Activated CD4-positive, alpha-beta T cell treated with anti-CD3 and anti-CD28 coated beads, Interleukin-2, amount 10 ng/mL, durations not matched to agents 24 days and 14 days (primary cell): ENCODE data around the gene CLCN6. TPM values are rescaled to one million over a fixed set of nuclear protein-coding genes. Genes with fewer than 3 reads are reported as not detected.

Experiments
- DNase-seq: peaks from one replicate; pipeline ENCODE4 v3.0.0; 2022
- H3K27ac Mint-ChIP-seq: one replicate; pipeline ENCODE4 v1.8.0; 2022; ENCODE audit warnings: mild to moderate bottlenecking, mixed read lengths
- H3K27me3 Mint-ChIP-seq: one replicate; pipeline ENCODE4 v1.8.0; 2022; ENCODE audit warnings: mixed read lengths
- H3K36me3 Mint-ChIP-seq: one replicate; pipeline ENCODE4 v1.8.0; 2022; ENCODE audit warnings: low read depth, mild to moderate bottlenecking, mixed read lengths
- H3K4me1 Mint-ChIP-seq: one replicate; pipeline ENCODE4 v1.8.0; 2021; ENCODE audit warnings: mixed read lengths
- H3K4me3 Mint-ChIP-seq: one replicate; pipeline ENCODE4 v1.8.0; 2022; ENCODE audit warnings: mild to moderate bottlenecking, moderate library complexity, mixed read lengths
- H3K9me3 Mint-ChIP-seq: one replicate; pipeline ENCODE4 v1.8.0; 2021; ENCODE audit warnings: mixed read lengths
- intact Hi-C: fragments of 100-400 bp; cut with micrococcal nuclease; formaldehyde crosslinking; loops from one replicate; pipeline ENCODE4 v1.15.1; 2023
- total RNA-seq: library from RNA; stranded (reverse); gene quantifications from 2 replicates; pipeline ENCODE4 v1.2.3, GENCODE V29; 2022

The CLCN6 gene
- total RNA-seq, 1 donor from 2014 or later, result 15.2 TPM

DNA sequence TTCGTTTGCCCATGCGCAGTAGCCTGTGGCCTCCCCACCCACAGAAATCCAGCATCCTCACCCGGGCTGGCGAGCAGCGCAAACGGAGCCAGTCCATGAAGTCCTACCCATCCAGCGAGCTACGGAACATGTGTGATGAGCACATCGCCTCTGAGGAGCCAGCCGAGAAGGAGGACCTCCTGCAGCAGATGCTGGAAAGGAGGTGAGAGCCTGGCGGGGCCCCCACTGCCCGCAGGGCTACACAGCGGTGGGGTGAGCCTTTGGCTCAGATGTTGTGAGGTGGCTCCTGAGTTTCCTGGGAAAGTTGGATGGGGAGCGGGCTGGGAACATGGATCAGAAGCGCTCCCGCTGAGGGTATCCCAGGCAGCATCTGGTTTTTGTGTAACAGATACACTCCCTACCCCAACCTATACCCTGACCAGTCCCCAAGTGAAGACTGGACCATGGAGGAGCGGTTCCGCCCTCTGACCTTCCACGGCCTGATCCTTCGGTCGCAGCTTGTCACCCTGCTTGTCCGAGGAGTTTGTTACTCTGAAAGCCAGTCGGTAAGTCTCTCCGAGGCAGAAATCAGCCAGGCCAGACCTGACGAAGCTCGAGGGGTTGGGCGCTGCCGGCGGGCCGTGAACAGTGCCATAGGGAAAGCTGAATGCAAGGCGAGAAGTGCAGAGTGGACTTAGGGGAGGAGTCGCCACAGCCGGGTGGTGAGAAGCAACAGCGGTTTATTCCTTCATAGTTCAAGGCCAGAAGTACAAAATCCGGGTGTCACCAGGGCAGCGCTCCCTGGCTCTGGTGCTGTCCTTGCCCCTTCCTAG, 31.2 kb downstream of the CLCN6 start:
- Mint-ChIP-seq H3K4me1 (peaks cover 5% of the 10 kb centered on the region), H3K27ac (no peak overlapping the region), H3K36me3 (peaks cover 38% of the 10 kb centered on the region), H3K4me3 (no peak overlapping the region), H3K27me3 (no peaks in the 10 kb centered on the region), H3K9me3 (no peaks in the 10 kb centered on the region)
- DNase-seq, result no peak
- intact Hi-C loops, result no loop called here

DNA sequence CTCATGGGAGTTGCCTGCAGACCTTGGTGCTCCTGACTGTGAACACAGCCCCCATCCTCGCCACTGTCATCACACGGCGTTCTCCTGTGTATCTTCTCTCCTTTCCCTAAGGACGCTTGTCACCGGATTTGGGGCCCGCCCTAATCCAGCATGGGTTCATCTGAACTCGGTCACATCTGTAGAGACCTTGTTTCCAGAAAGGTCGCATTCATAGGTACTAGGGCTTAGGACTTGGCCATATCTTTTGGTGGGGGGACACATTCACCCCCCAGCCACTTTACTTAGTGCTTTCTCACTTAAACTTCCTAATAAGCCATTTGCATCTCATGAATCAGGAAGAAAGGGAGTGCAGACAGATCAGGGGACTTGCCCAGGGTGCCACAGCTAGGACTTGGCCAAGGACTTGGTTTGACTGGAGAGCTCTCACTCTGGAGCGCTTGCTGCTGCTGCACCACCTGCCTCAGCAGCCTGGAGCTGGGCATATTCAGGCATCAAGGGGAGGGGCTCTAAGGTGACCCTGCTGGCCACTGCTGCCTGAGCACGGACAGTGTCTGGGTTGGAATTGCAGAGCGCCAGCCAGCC, 31.9 kb downstream of the CLCN6 start:
- no peak for DNase-seq
- Mint-ChIP-seq H3K9me3 (no peaks in the 10 kb centered on the region), H3K27me3 (no peaks in the 10 kb centered on the region), H3K36me3 (peaks cover 36% of the 10 kb centered on the region), H3K4me1 (peaks cover 5% of the 10 kb centered on the region), H3K4me3 (no peak overlapping the region), H3K27ac (no peak overlapping the region)
- intact Hi-C loops, result loop anchor here (1.0 kb wide), 1 partner anchor 56 kb away; no protein-coding TSS in a partner anchor

DNA sequence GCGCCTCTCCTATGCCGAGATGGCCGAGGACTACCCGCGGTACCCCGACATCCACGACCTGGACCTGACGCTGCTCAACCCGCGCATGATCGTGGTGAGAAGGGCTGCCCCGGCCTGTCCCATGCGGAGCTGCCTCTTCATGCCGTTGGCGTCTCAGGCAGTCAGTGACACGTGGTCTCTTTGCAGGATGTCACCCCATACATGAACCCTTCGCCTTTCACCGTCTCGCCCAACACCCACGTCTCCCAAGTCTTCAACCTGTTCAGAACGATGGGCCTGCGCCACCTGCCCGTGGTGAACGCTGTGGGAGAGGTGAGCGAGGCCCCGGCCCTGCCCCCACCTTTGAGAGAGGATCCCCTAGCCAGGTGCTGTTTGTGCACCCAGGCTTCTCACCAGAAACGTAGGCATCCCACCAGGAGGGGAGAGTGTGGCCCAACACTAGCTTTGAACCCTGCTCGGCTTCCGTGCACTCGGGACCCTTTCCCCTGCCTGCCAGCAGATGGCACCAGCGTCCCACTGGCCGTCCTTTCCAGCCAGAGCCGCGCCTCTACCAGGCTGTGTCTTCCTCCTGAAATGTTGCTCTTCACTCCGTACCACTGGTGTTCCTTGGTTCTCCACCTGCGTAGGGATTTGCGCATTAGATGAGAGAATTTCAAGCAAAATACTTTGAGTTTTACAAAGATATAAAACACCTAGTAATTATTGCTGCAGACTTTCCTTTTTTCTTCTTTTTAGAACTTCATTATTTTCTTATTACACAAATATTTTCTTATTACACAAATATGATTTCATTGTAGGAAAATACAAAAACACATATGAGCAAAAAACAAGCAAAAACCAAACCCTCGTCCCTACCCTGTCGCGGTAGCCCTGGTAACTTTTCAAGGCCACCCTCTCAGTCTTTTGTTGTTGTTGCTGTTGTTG, 32.6 kb downstream of the CLCN6 start:
- peaks cover 5% of the 10 kb centered on the region for H3K4me1 Mint-ChIP-seq
- peaks cover 36% of the 10 kb centered on the region for H3K36me3 Mint-ChIP-seq
- H3K27ac Mint-ChIP-seq, result no peak overlapping the region
- H3K9me3 Mint-ChIP-seq, result no peaks in the 10 kb centered on the region
- intact Hi-C loops, result loop anchor here (1.0 kb wide), 2 partner anchors 56 to 69 kb away; no protein-coding TSS in a partner anchor
- H3K4me3 Mint-ChIP-seq, result no peak overlapping the region
- H3K27me3 Mint-ChIP-seq, result no peaks in the 10 kb centered on the region
- DNase-seq, result peak; percentile 93

DNA sequence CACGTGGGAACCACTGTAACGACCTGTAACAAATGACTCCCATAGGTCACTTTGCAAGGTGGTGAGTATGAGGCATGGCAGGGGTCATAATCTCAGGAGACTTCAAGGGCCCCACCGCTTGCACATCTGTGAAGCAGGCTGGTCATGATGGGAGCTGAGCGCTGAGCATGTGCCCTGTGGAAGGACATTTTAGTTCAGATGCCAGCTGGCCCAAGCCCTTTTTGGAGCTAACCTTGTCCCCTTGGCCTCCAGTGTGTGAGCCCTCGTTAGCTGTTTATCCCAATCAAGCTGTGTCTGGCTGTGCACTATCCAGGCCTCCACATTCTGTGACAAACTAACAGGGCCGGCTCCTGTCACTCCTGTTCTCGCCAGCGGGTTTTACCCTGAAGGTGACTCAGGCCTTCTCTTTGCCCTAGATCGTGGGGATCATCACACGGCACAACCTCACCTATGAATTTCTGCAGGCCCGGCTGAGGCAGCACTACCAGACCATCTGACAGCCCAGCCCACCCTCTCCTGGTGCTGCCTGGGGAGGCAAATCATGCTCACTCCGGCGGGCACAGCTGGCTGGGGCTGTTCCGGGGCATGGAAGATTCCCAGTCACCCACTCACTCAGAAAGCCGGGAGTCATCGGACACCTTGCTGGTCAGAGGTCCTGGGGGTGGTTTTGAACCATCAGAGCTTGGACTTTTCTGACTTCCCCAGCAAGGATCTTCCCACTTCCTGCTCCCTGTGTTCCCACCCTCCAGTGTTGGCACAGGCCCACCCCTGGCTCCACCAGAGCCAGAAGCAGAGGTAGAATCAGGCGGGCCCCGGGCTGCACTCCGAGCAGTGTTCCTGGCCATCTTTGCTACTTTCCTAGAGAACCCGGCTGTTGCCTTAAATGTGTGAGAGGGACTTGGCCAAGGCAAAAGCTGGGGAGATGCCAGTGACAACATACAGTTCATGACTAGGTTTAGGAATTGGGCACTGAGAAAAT, 34.0 kb downstream of the CLCN6 start:
- intact Hi-C loops, result loop anchor here (1.0 kb wide), 1 partner anchor 67 kb away; no protein-coding TSS in a partner anchor
- H3K36me3 Mint-ChIP-seq, result peaks cover 36% of the 10 kb centered on the region

DNA sequence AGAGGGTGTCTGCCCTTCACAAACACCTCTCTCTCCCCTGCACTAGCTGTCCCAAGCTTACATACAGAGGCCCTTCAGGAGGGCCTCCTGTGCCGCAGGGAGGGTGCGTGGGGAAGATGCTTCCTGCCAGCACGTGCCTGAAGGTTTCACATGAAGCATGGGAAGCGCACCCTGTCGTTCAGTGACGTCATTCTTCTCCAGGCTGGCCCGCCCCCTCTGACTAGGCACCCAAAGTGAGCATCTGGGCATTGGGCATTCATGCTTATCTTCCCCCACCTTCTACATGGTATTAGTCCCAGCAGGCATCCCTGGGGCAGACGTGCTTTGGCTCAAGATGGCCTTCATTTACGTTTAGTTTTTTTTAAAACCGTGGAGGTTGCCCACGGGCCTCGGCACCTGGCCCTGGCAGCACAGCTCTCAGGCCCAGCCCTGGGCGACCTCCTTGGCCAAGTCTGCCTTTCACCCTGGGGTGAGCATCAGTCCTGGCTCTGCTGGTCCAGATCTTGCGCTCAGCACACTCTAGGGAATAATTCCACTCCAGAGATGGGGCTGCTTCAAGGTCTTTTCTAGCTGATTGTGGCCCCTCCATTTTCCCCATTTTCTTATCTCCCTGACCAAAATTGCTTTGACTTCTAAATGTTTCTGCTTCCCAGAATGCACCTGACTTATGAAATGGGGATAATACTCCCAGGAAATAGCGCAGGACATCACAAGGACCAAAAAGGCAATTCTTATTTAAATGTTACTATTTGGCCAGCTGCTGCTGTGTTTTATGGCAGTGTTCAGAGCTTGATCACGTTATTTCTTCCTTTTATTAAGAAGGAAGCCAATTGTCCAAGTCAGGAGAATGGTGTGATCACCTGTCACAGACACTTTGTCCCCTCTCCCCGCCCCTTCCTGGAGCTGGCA, 35.5 kb downstream of the CLCN6 start:
- peaks cover 35% of the 10 kb centered on the region for H3K36me3 Mint-ChIP-seq
- no peaks in the 10 kb centered on the region for H3K9me3 Mint-ChIP-seq
- H3K27me3 Mint-ChIP-seq, result no peaks in the 10 kb centered on the region
- intact Hi-C loops, result no loop called here
- peaks cover 6% of the 10 kb centered on the region for H3K4me1 Mint-ChIP-seq
- no peak overlapping the region for H3K4me3 Mint-ChIP-seq
- DNase-seq, result no peak
- H3K27ac Mint-ChIP-seq, result no peak overlapping the region

More for the DNA sequence above, 34.0 kb downstream of the CLCN6 start:
- H3K27ac Mint-ChIP-seq, result no peak overlapping the region
- no peaks in the 10 kb centered on the region for H3K9me3 Mint-ChIP-seq
- DNase-seq, result no peak
- H3K27me3 Mint-ChIP-seq, result no peaks in the 10 kb centered on the region
- H3K4me1 Mint-ChIP-seq, result peaks cover 5% of the 10 kb centered on the region
- H3K4me3 Mint-ChIP-seq, result no peak overlapping the region

DNA sequence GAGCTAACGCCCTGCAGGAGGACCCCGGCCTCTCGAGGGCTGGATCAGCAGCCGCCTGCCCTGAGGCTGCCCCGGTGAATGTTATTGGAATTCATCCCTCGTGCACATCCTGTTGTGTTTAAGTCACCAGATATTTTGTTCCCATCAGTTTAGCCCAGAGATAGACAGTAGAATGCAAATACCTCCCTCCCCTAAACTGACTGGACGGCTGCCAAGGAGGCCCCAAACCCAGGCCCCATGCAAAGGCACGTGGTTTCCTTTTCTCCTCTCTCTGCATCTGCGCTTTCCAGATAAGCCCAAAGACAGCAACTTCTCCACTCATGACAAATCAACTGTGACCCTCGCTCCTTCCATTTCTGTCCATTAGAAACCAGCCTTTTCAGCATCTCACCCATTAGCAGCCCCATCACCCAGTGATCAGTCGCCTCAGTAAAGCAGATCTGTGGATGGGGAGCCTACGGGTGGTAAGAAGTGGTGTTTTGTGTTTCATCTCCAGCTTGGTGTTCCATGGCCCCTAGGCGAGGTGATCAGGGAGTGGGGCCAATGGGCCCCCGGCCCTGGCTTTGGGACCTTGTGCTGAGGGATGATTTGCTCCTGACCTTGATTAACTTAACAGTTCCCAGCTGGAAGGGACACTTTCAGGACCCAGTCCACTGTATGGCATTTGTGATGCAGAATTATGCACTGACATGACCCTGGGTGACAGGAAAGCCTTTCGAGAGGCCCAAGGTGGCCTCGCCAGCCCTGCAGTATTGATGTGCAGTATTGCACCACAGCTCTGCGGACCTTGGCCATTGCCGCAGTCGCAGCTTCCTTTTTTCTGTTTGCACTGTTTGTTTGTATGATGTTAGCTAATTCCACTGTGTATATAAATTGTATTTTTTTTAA, 36.4 kb downstream of the CLCN6 start:
- Mint-ChIP-seq H3K36me3 (peaks cover 33% of the 10 kb centered on the region), H3K4me3 (no peak overlapping the region), H3K27ac (no peak overlapping the region), H3K4me1 (peaks cover 6% of the 10 kb centered on the region), H3K9me3 (no peaks in the 10 kb centered on the region), H3K27me3 (no peaks in the 10 kb centered on the region)
- no peak for DNase-seq
- intact Hi-C loops, result no loop called here

DNA sequence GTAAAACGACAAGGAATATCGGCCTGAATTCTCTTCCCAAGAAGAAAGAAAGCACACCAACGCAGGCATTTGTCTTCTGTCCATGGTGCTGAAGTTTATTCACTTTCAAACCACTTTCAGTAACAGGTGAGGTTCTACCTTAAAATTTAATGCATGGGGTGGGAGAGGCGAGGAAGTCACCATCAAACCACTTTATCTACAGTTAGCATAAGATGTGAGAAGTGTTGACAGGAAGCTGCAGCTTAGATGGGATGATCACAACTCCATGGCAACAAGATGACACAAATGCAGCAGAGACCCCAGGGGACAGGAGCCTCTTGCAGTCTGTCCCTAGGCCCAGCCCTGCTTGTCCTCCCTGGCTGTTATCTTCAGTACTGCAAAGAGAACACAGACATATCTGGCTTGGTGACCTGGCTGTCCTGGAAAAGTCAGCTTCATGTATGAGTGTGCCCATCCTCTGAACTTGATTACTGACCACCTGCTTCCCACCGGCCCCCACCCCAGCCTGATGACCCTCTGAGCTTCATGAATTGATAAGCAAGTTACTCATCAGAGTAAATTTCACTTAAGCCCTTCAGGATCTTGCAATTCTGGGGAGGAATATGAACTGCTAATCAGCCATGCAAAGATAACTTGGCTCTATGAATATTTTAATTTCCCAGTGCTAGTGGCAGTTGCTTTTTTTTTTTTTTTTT, 39.8 kb downstream of the CLCN6 start:
- Mint-ChIP-seq H3K36me3 (peaks cover 20% of the 10 kb centered on the region), H3K4me1 (peaks cover 2% of the 10 kb centered on the region), H3K27ac (no peak overlapping the region), H3K9me3 (no peaks in the 10 kb centered on the region), H3K27me3 (peaks cover 3% of the 10 kb centered on the region), H3K4me3 (no peak overlapping the region)
- intact Hi-C loops, result no loop called here
- peak; percentile 60 for DNase-seq

DNA sequence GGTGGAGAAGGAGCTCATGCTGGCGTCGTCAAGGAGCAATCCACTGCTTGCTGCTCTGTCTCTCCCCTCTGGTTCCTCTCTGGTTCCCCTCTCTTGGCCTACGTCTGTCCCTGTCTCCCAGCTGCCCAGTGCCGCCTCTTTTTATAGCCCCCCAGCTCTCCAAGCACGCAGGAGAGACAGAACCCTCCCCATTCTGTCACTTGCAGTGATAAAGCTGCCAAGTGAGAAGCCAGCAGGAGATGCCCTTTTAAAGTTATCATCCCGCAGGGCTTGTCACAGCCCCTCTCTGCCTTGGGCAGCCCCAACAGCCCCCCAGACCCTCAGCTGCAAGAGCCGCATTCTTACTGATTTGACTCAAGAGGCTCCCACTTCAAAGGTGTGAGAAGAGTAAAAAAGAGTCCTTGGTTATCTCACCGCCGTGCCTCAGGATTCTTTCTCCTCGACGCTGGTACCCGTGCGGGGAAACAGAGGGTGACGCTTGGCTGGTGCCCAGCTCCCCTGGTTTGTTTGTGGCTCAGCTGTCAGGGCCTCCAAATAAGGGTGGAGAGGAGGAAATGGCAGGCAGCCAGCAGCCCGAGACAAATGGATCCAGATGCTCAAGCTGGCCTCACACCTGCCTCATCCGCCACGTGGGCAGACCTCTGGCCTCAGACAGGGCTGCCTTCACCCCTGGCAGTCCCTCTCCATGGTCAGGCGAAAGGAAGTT, 41.8 kb downstream of the CLCN6 start, which contains the start of gene NPPA:
TSS of gene NPPA (minus strand) at position 117 of the 706 bp plus-strand sequence. CDS start at position 18, 99 bp downstream.
- Mint-ChIP-seq H3K4me3 (no peak within 1 kb of the TSS), H3K36me3 (peaks cover 10% of the 10 kb centered on the region), H3K9me3 (no peaks in the 10 kb centered on the region), H3K4me1 (peaks cover 2% of the 10 kb centered on the region), H3K27me3 (peaks cover 10% of the 10 kb centered on the region), H3K27ac (no peak within 1 kb of the TSS)
- no peak for DNase-seq
- intact Hi-C loops, result no loop called here

DNA sequence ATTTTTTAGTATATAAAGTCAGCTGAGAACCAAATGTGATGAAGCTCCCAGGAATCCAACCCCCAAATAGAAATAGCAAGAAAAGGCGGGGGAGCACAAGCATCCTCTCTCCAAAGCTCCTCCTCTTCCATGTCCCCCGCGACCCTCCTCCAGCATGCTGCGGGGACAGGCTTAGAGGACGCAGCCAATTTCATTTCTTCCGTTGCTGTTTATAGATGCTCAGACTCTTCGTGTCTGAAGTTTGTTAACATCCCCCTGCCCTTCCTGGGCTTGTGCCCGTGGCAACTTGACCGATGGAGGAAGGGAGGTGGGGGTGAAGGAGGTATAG, 42.3 kb downstream of the CLCN6 start:
- intact Hi-C loops, result no loop called here
- no peak for DNase-seq
- Mint-ChIP-seq H3K9me3 (no peaks in the 10 kb centered on the region), H3K27ac (no peak overlapping the region), H3K4me3 (no peak overlapping the region), H3K4me1 (peaks cover 2% of the 10 kb centered on the region), H3K27me3 (peaks cover 14% of the 10 kb centered on the region), H3K36me3 (peaks cover 10% of the 10 kb centered on the region)

DNA sequence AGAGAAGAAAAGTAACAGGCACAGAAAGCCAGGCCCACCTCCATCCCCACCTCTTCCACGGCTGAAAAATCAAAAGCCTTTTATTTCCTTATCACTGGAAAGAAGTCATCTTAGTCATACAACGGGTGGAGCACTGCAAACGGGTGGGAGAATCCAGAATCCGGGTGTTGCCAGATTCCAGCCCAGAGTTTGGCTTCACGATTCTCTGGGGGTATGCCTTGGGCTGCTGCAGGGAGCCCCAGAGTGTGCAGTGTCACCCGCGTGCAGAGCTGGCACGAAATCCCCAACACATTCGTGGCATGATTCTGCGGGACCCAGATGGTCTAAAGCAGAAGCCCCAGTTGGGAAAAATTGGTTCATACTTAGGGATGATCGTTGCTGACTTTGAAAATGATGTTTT, 44.2 kb downstream of the CLCN6 start:
- H3K27ac Mint-ChIP-seq, result no peak overlapping the region
- no peaks in the 10 kb centered on the region for H3K9me3 Mint-ChIP-seq
- no peak overlapping the region for H3K4me3 Mint-ChIP-seq
- H3K4me1 Mint-ChIP-seq, result peaks cover 2% of the 10 kb centered on the region
- no peak for DNase-seq
- intact Hi-C loops, result no loop called here
- H3K36me3 Mint-ChIP-seq, result peaks cover 3% of the 10 kb centered on the region
- peaks cover 16% of the 10 kb centered on the region for H3K27me3 Mint-ChIP-seq

DNA sequence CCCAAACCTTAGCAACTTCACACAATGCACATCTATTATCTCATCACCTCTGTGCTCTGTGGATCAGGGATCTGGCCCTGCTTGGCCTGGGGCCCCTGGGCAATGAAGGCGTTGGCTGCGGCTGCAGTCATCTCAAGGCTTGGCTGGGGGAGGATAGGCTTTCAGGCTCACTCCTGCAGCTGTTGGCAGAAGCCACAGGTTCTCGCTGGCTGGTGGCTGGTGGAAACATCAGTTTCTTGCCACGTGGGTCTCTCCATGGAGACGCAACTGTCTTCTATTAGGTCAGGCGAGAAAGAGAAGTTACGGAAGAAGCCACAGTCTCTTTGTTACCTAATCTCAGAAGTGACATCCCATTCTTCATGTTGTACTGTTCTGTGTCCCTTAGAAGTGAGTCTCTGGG, 45.2 kb downstream of the CLCN6 start:
- H3K9me3 Mint-ChIP-seq, result no peaks in the 10 kb centered on the region
- intact Hi-C loops, result no loop called here
- H3K27me3 Mint-ChIP-seq, result peaks cover 16% of the 10 kb centered on the region
- H3K4me1 Mint-ChIP-seq, result no peaks in the 10 kb centered on the region
- no peak overlapping the region for H3K27ac Mint-ChIP-seq
- no peaks in the 10 kb centered on the region for H3K36me3 Mint-ChIP-seq
- no peak for DNase-seq
- no peak overlapping the region for H3K4me3 Mint-ChIP-seq
